Stomach (tissue), 9 donors: ENCODE measurements around the gene C16orf89. TPM values are rescaled to one million over a fixed set of nuclear protein-coding genes. Genes with fewer than 3 reads are reported as not detected.
A peak's percentile ranks its signal among the peaks of the same experiment; 100 is the strongest.

ENCODE experiments used
- DNase-seq, 2 donors: peaks; one replicate each; pipeline versions ENCODE4 v3.0.0 to v3.0.0-alpha.2; 2013 to 2019
- H3K27ac ChIP-seq, 5 donors: fragments of 200-600 bp in 4 of 5; sonication (generic) in 4 of 5; one replicate each; pipeline ENCODE4 v1.5.1; 2013 to 2019; ENCODE audit warnings: mild to moderate bottlenecking in 1 of 5, moderate library complexity in 1 of 5
- H3K27me3 ChIP-seq, 3 donors: fragments of 200-600 bp; sonication (generic); one replicate each; pipeline ENCODE4 v1.5.1; 2017 to 2019; ENCODE audit warnings: mixed run types in 1 of 3
- H3K36me3 ChIP-seq, 4 donors: fragments of 200-600 bp; sonication (generic); 1 replicate in 3 of 4; 2 replicates in 1 of 4; pipeline ENCODE4 v1.5.1; 2016 to 2019
- H3K4me1 ChIP-seq, 4 donors: fragments of 200-600 bp; sonication (generic); one replicate each; pipeline ENCODE4 v1.5.1; 2016 to 2019
- H3K4me3 ChIP-seq, 4 donors: fragments of 200-600 bp; sonication (generic) in 3 of 4; one replicate each; pipeline ENCODE4 v1.5.1; 2016 to 2019; ENCODE audit warnings: mild to moderate bottlenecking in 1 of 4
- H3K9me3 ChIP-seq, 4 donors: fragments of 200-600 bp; sonication (generic); one replicate each; pipeline ENCODE4 v1.5.1; 2016 to 2019
- CTCF ChIP-seq, 7 experiments: fragments of 450-650 bp in 4 of 7; fragments of 200-600 bp in 3 of 7; sonication (generic) in 3 of 7; IDR thresholded peaks; one replicate each; pipeline ENCODE4 v1.5.1; 2016 to 2019; ENCODE audit warnings: antibody characterized with exemption in 7 of 7, control low read depth in 2 of 7, mild to moderate bottlenecking in 1 of 7
- EP300 ChIP-seq: sonication (generic); formaldehyde crosslinking; IDR thresholded peaks from one replicate; pipeline ENCODE4 v1.6.1; 2017; ENCODE audit warnings: antibody characterized with exemption
- POLR2A ChIP-seq, 4 donors: fragments of 450-650 bp; IDR thresholded peaks; one replicate each; pipeline ENCODE4 v1.6.1; 2016; ENCODE audit warnings: antibody characterized with exemption in 4 of 4, control low read depth in 2 of 4, mild to moderate bottlenecking in 1 of 4, moderate library complexity in 1 of 4
- POLR2AphosphoS5 ChIP-seq, 3 donors: sonication (generic); formaldehyde crosslinking; IDR thresholded peaks; one replicate each; pipeline ENCODE4 v1.6.1; 2016; ENCODE audit warnings: antibody characterized with exemption in 3 of 3
- WGBS, 5 donors: extraction: QIAGEN DNeasy Blood & Tissue Kit in 3 of 5; methylation state at CpG; one replicate each; pipeline versions ENCODE4 v1.1.5 to v1.1.7; 2013 to 2018; 5-methylcytosine and 5-hydroxymethylcytosine counted together
- intact Hi-C: fragments of 100-400 bp; cut with DNase I; formaldehyde crosslinking; loops from one replicate; pipeline ENCODE4 v1.15.1; 2023; ENCODE audit warnings: low total_unique reads
- polyA plus RNA-seq, 3 donors: library from polyadenylated mRNA; stranded (reverse); fragments of 200-250 nt; gene quantifications; one replicate each; pipeline ENCODE4 v1.2.3, GENCODE V29; 2013
- total RNA-seq, 5 donors: library from RNA; depleted of rRNA; stranded (reverse); fragments of >200 nt; gene quantifications; one replicate each; pipeline versions ENCODE4 v1.1.0 to v1.2.3, GENCODE V29; 2014 to 2016
- donor health status: healthy with polysubstance abuse.
- donor health status: Bipolar disorder and iron deficiency.
- donor health status: healthy.

C16orf89 gene
- total and polyA plus RNA-seq, 8 donors: 7.6 to 135 (median 71.1) TPM

GRCh38 chr16:5065326-5065725 is 430 bp downstream of the C16orf89 start:
- H3K36me3 ChIP-seq: peaks cover 0 to 12% (median 6%) of the 10 kb centered on the region in 4 donors
- H3K27ac ChIP-seq: peak overlapping the region; percentile 41 to 73 (median 68)
- DNase-seq: peak in 1 of 2 donors; percentile 28
- intact Hi-C loops: no loop called here
- WGBS, 5 donors: 9 to 39% (median 22%) methylated on average over 7 to 8 of the region's 8 CpGs
- TF ChIP-seq EP300: no peak
- H3K27me3 ChIP-seq: no peaks in the 10 kb centered on the region
- H3K4me3 ChIP-seq: peak overlapping the region; percentile 25 to 39 (median 30)
- no peaks in the 10 kb centered on the region for H3K9me3 ChIP-seq
- H3K4me1 ChIP-seq: peaks cover 12 to 24% (median 20%) of the 10 kb centered on the region in 4 donors

GRCh38 chr16:5064915-5065314 is 841 bp downstream of the C16orf89 start:
- Histone ChIP-seq H3K36me3 (peaks cover 0 to 16% (median 10%) of the 10 kb centered on the region in 4 donors), H3K9me3 (no peaks in the 10 kb centered on the region), H3K4me3 (peak overlapping the region; percentile 25 to 39 (median 30)), H3K4me1 (peaks cover 12 to 24% (median 20%) of the 10 kb centered on the region in 4 donors), H3K27me3 (no peaks in the 10 kb centered on the region), H3K27ac (peak overlapping the region; percentile 41 to 73 (median 68))
- 17 to 28% (median 21%) methylated on average over 2 to 7 of the region's 7 CpGs for WGBS, 5 donors
- DNase-seq: peak; percentile 82 to 90
- TF ChIP-seq POLR2AphosphoS5 (IDR thresholded peaks at IDR 0.05) (no peak), POLR2A (IDR thresholded peaks at IDR 0.05) (no peak), EP300 (no peak), CTCF (IDR thresholded peaks at IDR 0.05) (no peak)
- intact Hi-C loops: no loop called here

GRCh38 chr16:5062790-5063765 is 2.7 kb downstream of the C16orf89 start:
- Histone ChIP-seq H3K4me3 (no peak overlapping the region), H3K27ac (no peak overlapping the region), H3K9me3 (no peaks in the 10 kb centered on the region), H3K36me3 (peaks cover 0 to 29% (median 16%) of the 10 kb centered on the region in 4 donors), H3K4me1 (peaks cover 12 to 24% (median 20%) of the 10 kb centered on the region in 4 donors), H3K27me3 (no peaks in the 10 kb centered on the region)
- TF ChIP-seq EP300: no peak
- TF ChIP-seq POLR2A (IDR thresholded peaks at IDR 0.05): no peak
- no peak for TF ChIP-seq CTCF (IDR thresholded peaks at IDR 0.05)
- TF ChIP-seq POLR2AphosphoS5 (IDR thresholded peaks at IDR 0.05): no peak
- 69 to 74% (median 73%) methylated on average over 18 to 19 of the region's 19 CpGs for WGBS, 5 donors
- intact Hi-C loops: no loop called here
- DNase-seq: no peak

GRCh38 chr16:5062051-5062450 is 3.7 kb downstream of the C16orf89 start:
- WGBS, 5 donors: 78 to 97% (median 94%) methylated on average over 9 to 11 of the region's 11 CpGs
- Histone ChIP-seq H3K4me1 (peaks cover 12 to 24% (median 20%) of the 10 kb centered on the region in 4 donors), H3K27me3 (no peaks in the 10 kb centered on the region), H3K27ac (no peak overlapping the region), H3K36me3 (peaks cover 0 to 30% (median 19%) of the 10 kb centered on the region in 4 donors), H3K9me3 (no peaks in the 10 kb centered on the region), H3K4me3 (no peak overlapping the region)
- no peak for DNase-seq
- TF ChIP-seq POLR2AphosphoS5 (IDR thresholded peaks at IDR 0.05): no peak
- TF ChIP-seq EP300: no peak
- no peak for TF ChIP-seq CTCF (IDR thresholded peaks at IDR 0.05)
- no peak for TF ChIP-seq POLR2A (IDR thresholded peaks at IDR 0.05)
- intact Hi-C loops: no loop called here
